GM18951 (cell line): Measurements from ENCODE around the gene VPS45.

ENCODE experiments used
- POLR2A ChIP-seq: IDR thresholded peaks from 4 replicates; pipeline ENCODE4 v1.6.1; 2011; ENCODE audit warnings: mild to moderate bottlenecking; ENCODE audit not compliant: insufficient read length, insufficient read depth; ENCODE audit errors: extremely low read depth
- in situ Hi-C: fragments of 300-500 bp; cut with MboI; formaldehyde crosslinking; loops from one replicate; pipeline ENCODE4 v1.12.0; 2022; ENCODE audit warnings: low sequenced_read_pairs, mixed read lengths, inconsistent platforms; ENCODE audit not compliant: unreplicated experiment

VPS45 gene

GRCh38 chr1:150087415-150087814 lies 19.8 kb downstream of the VPS45 start:
- in situ Hi-C loops: no loop called here

GRCh38 chr1:150089846-150090520 lies 22.4 kb downstream of the VPS45 start:
- no peak for TF ChIP-seq POLR2A
- in situ Hi-C loops: no loop called here

More at GRCh38 chr1:150087415-150087814, 19.8 kb downstream of the VPS45 start:
- no peak for TF ChIP-seq POLR2A

- in situ Hi-C loops: no loop called here
- TF ChIP-seq POLR2A: no peak
These were observed 24.7 kb downstream of the VPS45 start for GRCh38 chr1:150092180-150092791.

DNA sequence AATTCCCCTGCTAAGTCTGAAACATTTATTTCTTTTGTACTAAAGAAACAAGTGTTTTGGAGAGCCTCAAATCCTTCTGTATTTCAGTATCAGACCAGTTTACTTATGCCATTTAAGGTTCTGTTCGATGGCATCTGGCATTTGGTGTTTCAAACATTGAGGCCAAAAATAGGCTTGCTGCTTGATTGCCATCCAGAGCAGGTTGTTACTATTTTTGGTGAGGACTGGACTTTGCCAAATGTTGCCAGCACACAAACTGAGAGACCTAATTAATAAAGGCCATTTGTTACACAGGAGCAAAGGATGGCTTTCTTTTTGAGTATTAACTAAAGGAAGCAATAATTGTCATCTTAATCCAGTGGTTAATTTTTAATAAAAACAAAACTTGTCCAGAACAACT lies 26.2 kb downstream of the VPS45 start:
- TF ChIP-seq POLR2A: no peak
- in situ Hi-C loops: no loop called here

DNA sequence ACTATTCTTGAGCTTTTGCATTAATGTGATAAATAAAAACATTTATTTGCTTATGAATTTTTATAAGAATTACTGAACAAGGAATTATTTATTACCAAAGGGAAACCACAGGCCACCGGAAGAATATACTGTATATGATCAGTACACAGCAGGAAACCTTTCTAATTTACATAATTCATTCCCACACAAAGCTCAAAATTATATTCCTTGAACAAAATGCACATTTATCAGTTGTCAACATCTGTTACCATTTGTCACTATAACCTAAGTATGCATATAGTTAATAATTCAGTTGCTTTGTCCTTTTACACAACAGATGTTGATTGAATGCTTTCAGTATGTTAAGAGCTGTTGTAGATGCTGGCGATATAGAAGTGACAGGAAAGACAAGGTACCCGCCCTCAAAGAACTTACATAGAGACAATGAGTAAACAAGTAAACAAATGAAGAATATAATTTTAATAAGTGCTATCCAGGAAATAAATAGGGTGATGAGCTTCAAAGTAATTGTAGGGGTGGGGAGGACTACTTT lies 27.2 kb downstream of the VPS45 start:
- in situ Hi-C loops: no loop called here
- TF ChIP-seq POLR2A: no peak

- in situ Hi-C loops: no loop called here
- TF ChIP-seq POLR2A: no peak
These were observed 35.4 kb downstream of the VPS45 start for GRCh38 chr1:150102986-150103385.

DNA sequence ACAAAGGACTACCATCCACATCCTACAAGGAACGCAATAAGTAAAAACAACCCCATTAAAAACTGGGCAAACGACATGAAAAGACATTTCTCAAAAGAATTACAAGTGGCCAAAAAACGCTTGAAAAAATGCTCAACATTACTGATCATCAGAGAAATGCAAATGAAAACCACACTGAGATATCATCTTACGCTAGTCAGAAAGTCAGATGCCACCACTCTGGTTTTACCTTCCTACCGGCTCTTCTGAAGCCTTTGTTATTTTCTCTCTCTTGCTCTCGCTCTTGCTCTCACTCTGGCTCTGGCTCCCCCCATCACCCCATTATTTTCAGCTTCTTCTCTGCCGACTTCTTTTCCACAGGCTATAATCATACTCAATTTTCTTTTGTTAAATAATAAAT lies 38.8 kb downstream of the VPS45 start:
- no peak for TF ChIP-seq POLR2A
- in situ Hi-C loops: no loop called here

DNA sequence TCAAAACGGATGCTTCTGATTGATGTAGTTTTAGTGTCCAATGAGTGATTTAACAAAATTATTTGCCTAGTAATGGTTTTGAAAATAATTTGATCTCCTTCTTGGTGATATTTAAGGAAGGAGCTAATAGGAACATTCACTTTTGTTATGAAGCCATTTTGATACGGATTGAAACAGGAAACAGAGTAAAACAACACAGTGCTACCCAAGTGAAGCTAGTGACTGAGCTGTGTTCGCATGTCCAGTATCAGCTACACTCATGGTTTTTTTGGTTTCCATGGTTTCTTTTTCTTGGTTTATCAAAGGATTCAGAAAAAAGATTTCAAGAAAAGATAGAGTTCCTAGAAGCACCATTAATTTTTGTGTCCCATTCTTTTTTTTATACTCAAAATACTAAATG lies 42.0 kb downstream of the VPS45 start:
- in situ Hi-C loops: no loop called here
- no peak for TF ChIP-seq POLR2A

DNA sequence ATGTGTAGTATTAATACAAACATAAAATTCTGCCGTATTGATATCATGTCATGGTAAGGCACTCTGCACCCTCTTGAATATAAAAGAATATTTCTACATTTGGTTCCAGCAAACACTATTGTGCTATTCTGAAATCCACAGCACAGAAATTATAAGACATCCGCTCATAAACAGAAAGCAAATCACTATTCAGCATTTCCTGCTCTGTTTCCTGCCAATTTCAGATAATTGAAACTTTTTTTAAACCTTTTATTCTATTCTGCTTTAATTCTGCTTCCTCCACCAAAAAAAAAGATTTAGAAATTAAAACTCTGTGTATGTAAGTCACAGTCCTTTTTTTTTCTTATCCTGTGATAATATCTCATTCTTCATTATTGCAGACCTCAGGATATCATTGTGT lies 42.5 kb downstream of the VPS45 start:
- no peak for TF ChIP-seq POLR2A
- in situ Hi-C loops: no loop called here

GRCh38 chr1:150111670-150112069 lies 44.1 kb downstream of the VPS45 start:
- TF ChIP-seq POLR2A: no peak
- in situ Hi-C loops: no loop called here

DNA sequence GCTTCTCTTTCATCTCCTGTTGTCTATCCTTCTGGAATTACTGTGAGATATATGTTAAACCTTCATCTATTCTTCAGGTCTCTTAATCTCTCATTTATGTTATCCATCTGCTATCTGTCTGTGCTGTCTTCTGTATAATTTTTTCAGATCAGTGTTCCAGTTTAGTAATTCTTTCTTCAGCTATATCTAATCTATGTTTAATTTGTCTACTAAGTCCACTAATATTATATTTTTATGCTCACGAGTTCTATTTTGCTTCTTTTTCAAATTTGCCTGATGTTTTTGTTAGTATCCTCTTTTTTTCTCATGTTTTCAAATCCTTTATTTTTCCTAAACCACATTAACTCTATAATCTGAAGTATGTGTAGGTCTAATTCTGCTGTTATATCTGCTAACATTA lies 47.5 kb downstream of the VPS45 start:
- in situ Hi-C loops: no loop called here
- TF ChIP-seq POLR2A: no peak

DNA sequence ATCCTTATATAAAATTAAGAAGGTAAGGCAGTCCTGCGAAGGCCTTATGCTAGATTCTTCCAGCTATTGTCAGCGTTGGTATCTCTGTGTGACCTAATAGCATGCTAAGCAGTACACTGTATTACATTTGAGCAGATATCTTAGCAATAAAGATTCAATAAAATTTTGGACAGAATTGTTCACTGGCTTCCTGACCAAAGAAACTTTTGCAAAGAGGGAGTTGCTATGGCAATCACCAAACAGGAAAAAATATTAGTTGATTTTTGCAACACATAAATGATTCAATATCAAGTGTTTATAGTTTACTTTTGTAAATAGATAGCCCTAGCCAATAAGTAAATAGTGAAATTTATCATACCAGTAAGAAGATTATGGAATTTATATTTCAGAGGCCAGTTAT lies 51.1 kb downstream of the VPS45 start:
- TF ChIP-seq POLR2A: no peak
- in situ Hi-C loops: no loop called here

- TF ChIP-seq POLR2A: no peak
- in situ Hi-C loops: no loop called here
These were observed 53.8 kb downstream of the VPS45 start for GRCh38 chr1:150121236-150121862.

DNA sequence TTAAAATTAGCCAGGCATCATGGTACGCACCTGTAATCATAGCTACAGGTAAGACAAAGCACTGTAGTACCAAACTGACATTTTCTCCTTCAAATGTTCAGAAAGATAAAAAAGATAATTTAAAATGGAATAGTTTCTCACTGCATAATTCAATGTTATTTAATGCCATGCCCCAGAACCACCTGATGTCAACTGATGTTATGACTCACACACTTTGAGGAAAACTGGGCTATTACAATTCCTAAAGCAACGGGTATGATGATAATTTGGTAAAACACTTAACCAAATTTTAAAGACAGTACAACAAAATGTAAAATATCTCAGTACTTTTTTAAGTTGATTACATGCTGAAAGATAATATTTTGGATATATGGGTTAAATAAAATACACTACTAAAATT lies 59.2 kb downstream of the VPS45 start:
- in situ Hi-C loops: no loop called here
- TF ChIP-seq POLR2A: no peak

GRCh38 chr1:150127464-150127863 lies 59.9 kb downstream of the VPS45 start:
- in situ Hi-C loops: no loop called here
- no peak for TF ChIP-seq POLR2A
